Testis (tissue), 3 donors: ENCODE results near the gene PRSS57. TPM values are rescaled to one million over a fixed set of nuclear protein-coding genes. Genes with fewer than 3 reads are reported as not detected.

ENCODE experiments used
- DNase-seq: peaks from one replicate; pipeline ENCODE4 v3.0.0-alpha.2; 2019
- H3K27ac ChIP-seq, 2 donors: fragments of 200-600 bp; sonication (generic); one replicate each; pipeline ENCODE4 v1.5.1; 2019
- H3K27me3 ChIP-seq: fragments of 200-600 bp; sonication (generic); one replicate; pipeline ENCODE4 v1.5.1; 2019
- H3K36me3 ChIP-seq: fragments of 200-600 bp; sonication (generic); one replicate; pipeline ENCODE4 v1.5.1; 2017; ENCODE audit warnings: low read depth; ENCODE audit errors: missing control alignments
- H3K4me1 ChIP-seq: fragments of 200-600 bp; sonication (generic); one replicate; pipeline ENCODE4 v1.5.1; 2019
- H3K4me3 ChIP-seq, 2 donors: fragments of 200-600 bp; sonication (generic); one replicate each; pipeline ENCODE4 v1.5.1; 2017 to 2019
- H3K9me3 ChIP-seq: fragments of 200-600 bp; sonication (generic); one replicate; pipeline ENCODE4 v1.5.1; 2017
- POLR2A ChIP-seq: fragments of 450-650 bp; IDR thresholded peaks from one replicate; pipeline ENCODE4 v1.6.1; 2017; ENCODE audit warnings: antibody characterized with exemption, mild to moderate bottlenecking, moderate library complexity
- WGBS, 2 donors: methylation state at CpG; one replicate each; pipeline ENCODE4 v1.1.5; 2018; 5-methylcytosine and 5-hydroxymethylcytosine counted together
- intact Hi-C: fragments of 100-400 bp; cut with DNase I; formaldehyde crosslinking; loops from one replicate; pipeline ENCODE4 v1.15.1; 2023; ENCODE audit warnings: low total_unique reads
- polyA plus RNA-seq: library from polyadenylated mRNA; stranded (reverse); fragments of 350-450 nt; fragmentation: Illumina TruSeq; extraction: RNeasy Lipid Tissue Mini Kit (QIAGEN cat#74804); gene quantifications from one replicate; pipeline ENCODE4 v1.2.3, GENCODE V29; 2014; ENCODE audit warnings: low read depth, low replicate concordance; ENCODE audit not compliant: insufficient read depth
- total RNA-seq, 2 donors: library from RNA; depleted of rRNA; stranded (reverse); fragments of >200 nt; gene quantifications; one replicate each; pipeline ENCODE4 v1.2.3, GENCODE V29; 2016
- TF ChIP-seq, protein P1 (sequence below), 3 experiments: fragments of 450-650 bp in 2 of 3; fragments of 200-600 bp in 1 of 3; sonication (generic) in 1 of 3; IDR thresholded peaks; one replicate each; pipeline ENCODE4 v1.5.1; 2016 to 2019; ENCODE audit warnings: antibody characterized with exemption in 3 of 3, mild to moderate bottlenecking in 2 of 3, moderate library complexity in 1 of 3

Gene PRSS57
- total and polyA plus RNA-seq, 3 donors from 2014 or later: not detected

DNA sequence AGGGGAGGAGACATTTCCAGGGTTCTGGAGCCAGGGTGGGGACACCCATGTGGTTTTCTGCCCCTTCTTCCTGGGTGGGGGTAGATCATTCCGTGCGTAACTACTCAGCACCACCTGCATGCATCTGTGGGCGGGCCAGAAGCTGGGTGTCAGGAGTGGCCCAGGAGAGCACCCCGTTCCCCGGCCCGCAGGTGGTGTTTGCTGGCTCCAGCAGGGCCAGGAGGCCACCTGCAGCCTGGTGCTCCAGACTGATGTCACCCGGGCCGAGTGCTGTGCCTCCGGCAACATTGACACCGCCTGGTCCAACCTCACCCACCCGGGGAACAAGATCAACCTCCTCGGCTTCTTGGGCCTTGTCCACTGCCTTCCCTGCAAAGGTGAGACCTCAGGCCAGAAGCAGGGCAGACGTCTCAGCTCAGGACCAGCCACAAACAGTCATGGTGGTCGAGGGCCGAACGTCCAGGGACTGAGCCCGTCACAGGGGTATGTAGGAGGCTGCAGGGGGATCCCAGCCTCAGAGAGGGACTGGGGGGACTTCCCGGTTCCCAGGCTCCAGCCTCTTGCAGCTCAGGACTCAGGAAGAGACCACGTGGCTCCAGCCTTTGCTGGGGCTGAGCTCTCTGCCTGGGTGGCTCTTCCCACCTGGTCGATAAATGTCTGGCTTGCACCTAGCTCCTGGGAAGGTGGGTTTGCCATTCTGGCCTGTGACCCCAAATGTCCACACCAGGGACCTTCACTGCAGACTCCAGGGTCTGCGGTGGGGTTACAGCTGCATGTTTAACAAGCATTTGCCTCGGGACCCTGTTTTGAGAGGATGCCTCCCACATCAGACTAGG, 17.4 kb downstream of the PRSS57 start:
- 46 to 59% methylated on average over 9 to 15 of the region's 22 CpGs for WGBS, 2 donors
- DNase-seq: no peak
- Histone ChIP-seq H3K27ac (peak overlapping the region; percentile 69 to 86), H3K4me3 (peak overlapping the region in 1 of 2 donors; percentile 52), H3K36me3 (no peaks in the 10 kb centered on the region), H3K9me3 (no peaks in the 10 kb centered on the region), H3K4me1 (peaks cover 42% of the 10 kb centered on the region), H3K27me3 (no peaks in the 10 kb centered on the region)
- intact Hi-C loops: no loop called here
- TF ChIP-seq, protein P1, sequence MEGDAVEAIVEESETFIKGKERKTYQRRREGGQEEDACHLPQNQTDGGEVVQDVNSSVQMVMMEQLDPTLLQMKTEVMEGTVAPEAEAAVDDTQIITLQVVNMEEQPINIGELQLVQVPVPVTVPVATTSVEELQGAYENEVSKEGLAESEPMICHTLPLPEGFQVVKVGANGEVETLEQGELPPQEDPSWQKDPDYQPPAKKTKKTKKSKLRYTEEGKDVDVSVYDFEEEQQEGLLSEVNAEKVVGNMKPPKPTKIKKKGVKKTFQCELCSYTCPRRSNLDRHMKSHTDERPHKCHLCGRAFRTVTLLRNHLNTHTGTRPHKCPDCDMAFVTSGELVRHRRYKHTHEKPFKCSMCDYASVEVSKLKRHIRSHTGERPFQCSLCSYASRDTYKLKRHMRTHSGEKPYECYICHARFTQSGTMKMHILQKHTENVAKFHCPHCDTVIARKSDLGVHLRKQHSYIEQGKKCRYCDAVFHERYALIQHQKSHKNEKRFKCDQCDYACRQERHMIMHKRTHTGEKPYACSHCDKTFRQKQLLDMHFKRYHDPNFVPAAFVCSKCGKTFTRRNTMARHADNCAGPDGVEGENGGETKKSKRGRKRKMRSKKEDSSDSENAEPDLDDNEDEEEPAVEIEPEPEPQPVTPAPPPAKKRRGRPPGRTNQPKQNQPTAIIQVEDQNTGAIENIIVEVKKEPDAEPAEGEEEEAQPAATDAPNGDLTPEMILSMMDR (IDR thresholded peaks at IDR 0.05): no peak
- TF ChIP-seq POLR2A: no peak

DNA sequence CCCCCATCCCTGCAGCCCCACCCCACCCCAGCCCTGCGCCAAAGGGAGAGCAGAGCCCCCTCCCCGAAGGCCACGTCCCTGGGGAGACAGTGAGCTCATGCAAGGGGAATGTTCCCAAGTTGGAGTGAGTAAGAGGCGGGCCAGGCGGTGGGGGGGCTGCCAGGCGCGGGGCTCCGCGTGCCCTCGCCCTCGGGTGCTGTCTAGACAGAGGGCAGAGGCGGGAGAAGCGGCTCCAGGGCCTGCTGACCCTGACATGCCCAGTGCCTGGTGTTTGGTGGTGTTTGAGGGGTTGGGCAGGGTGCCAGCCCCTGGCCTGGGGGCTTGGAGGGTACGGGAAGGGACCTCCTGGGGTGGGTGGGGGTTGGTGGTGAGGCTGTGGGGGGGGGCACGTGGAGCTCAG, 18.1 kb downstream of the PRSS57 start:
- Histone ChIP-seq H3K4me1 (peaks cover 44% of the 10 kb centered on the region), H3K36me3 (no peaks in the 10 kb centered on the region), H3K27me3 (no peaks in the 10 kb centered on the region), H3K27ac (peak overlapping the region; percentile 69 to 86), H3K9me3 (no peaks in the 10 kb centered on the region), H3K4me3 (peak overlapping the region; percentile 51 to 52)
- no peak for TF ChIP-seq POLR2A
- TF ChIP-seq, protein P1 (IDR thresholded peaks at IDR 0.05): no peak
- intact Hi-C loops: no loop called here
- peak; percentile 58 for DNase-seq
- WGBS, 2 donors: 34 to 55% methylated on average over 4 to 14 of the region's 15 CpGs

DNA sequence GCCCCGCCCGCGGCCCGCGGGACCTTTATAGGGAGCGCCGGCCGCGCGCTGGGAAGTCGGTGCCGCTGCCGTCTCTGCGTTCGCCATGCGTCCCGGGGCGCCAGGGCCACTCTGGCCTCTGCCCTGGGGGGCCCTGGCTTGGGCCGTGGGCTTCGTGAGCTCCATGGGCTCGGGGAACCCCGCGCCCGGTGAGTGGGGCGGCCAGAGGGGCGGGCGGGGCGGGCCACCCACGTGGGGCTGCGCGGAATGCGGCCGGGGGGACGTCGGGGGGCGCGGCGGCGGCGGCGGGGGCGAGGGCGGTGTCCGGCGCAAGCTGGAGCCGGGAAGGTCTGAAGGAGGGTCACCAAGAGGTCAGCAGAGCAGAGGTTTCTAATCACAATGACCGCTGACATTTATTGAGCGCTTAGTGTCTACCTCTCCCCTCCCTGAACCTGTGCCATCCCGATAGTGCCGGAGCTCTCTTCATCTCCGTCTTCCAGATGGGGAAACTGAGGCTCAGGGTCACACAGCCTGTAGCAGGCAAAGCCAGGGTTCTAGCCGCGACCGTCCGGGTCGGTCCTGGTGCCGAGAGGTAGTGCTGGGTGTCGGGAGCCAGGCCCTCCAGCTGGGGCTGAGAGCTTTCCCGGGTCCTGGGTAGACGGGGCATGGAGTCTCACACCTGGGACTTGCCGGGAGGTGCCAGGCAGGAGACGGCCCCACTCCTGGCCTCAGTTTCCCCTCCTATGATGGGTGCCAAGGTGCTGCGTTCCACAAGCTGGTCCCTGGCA, 18.7 kb downstream of the PRSS57 start, which contains the start of gene FSTL3:
Gene FSTL3, plus strand, starts transcription at position 54 of the 767 bp plus-strand sequence. Its CDS starts 32 bp downstream, at position 86.
- intact Hi-C loops: no loop called here
- WGBS, 2 donors: 2 to 7% methylated on average over 11 to 37 of the region's 63 CpGs
- Histone ChIP-seq H3K27me3 (no peaks in the 10 kb centered on the region), H3K4me1 (peaks cover 44% of the 10 kb centered on the region), H3K9me3 (no peaks in the 10 kb centered on the region), H3K27ac (peak within 1 kb of the TSS; percentile 69 to 86), H3K36me3 (no peaks in the 10 kb centered on the region), H3K4me3 (peak within 1 kb of the TSS; percentile 51 to 52)
- TF ChIP-seq, protein P1 (IDR thresholded peaks at IDR 0.05): no peak
- TF ChIP-seq POLR2A: no peak
- DNase-seq: no peak

DNA sequence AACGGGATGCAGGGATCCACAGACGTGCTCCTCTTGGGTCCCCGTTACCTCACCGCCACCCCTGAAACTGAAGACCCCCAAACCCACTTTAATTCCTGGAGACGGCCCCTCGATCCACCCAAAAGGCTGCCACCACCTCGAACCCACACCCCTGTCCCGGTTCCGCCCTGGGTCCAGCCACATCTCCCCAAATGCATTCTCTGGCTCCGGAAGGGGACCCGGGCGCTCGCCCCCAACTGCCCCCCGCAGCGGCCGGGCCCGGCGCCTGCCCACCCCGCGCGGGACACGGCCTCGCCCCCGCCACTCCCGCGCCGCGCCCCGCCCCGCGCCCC, 19.3 kb downstream of the PRSS57 start:
- H3K4me1 ChIP-seq: peaks cover 44% of the 10 kb centered on the region
- TF ChIP-seq, protein P1 (IDR thresholded peaks at IDR 0.05): no peak
- TF ChIP-seq POLR2A: no peak
- DNase-seq: no peak

More for the DNA sequence above, 19.3 kb downstream of the PRSS57 start:
- peak overlapping the region; percentile 51 to 52 for H3K4me3 ChIP-seq
- WGBS, 2 donors: 4 to 13% methylated on average over 12 to 18 of the region's 31 CpGs
- H3K27ac ChIP-seq: peak overlapping the region in 1 of 2 donors; percentile 86
- H3K9me3 ChIP-seq: no peaks in the 10 kb centered on the region
- no peaks in the 10 kb centered on the region for H3K27me3 ChIP-seq
- H3K36me3 ChIP-seq: no peaks in the 10 kb centered on the region
- intact Hi-C loops: no loop called here
